Inflammatory macrophage treated with lipopolysaccharide for 1 hour (primary cell): ENCODE measurements around the gene SASS6.
A peak's percentile ranks its signal among the peaks of the same experiment; 100 is the strongest.
"Not testable (repeated sequence)": the region's sequence is repeated elsewhere in the genome, so short reads cannot be mapped to it uniquely, and the experiment has no call there.

ENCODE experiments used
- DNase-seq, 2 donors: peaks; one replicate each; pipeline ENCODE4 v3.0.0-alpha.2; 2020 to 2022

The SASS6 gene

GRCh38 chr1:100101564-100101963 is 31.2 kb downstream of the SASS6 start:
- DNase-seq: no peak

- DNase-seq: no peak
Measured at GRCh38 chr1:100100202-100100601, 32.5 kb downstream of the SASS6 start.

- DNase-seq: no peak
Measured at GRCh38 chr1:100090471-100090870, 42.3 kb downstream of the SASS6 start.

DNA sequence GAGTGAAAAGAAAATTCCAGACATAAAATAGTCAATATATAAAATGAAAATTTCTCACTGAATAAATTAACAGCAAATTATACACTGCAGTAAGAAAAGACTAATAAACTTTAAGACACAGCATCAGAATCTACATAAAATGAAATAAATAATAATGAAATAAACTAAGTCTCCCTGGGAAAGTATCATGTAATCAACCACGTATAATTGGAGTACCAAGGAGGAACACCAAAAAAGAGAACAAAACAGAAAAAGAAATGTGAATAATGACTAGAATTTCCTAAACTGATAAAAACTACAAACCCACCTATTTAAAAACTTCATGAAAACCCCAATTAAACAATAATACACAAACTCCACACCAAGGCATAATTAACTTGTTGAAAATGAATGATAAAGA is 43.6 kb downstream of the SASS6 start:
- no peak for DNase-seq

DNA sequence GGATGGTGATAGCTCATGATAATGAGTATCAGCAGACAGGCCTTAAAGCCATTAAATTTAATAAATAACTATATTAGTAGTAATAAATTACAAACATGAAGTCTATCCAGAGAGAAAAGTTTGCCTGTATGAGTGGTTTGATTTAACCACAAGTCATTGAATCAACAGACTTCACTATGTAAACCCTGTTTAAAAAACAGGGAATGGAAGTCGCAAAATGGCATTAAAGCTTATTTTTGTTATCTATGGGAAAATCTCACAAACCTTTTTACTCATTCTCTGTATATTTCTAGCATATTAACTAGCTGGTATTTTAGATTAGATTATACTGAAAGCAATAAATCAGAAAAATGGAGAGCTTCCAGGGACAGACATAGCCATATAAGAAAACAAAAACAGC is 45.3 kb downstream of the SASS6 start:
- DNase-seq: no peak

DNA sequence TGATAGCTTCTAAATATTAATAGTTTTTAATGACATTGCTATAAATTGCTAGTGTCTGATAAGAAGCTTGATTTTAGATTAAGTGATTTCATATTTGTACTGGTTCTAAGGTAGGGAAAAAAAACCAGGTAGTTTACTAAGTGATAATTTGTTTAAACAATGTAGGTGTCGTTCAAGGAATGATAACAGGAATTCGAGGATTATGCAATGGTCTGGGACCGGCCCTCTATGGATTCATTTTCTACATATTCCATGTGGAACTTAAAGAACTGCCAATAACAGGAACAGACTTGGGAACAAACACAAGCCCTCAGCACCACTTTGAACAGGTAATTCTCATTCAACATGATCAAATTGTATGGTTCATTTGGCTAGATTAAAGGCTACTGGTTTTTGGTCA is 52.4 kb downstream of the SASS6 start:
- DNase-seq: no peak

DNA sequence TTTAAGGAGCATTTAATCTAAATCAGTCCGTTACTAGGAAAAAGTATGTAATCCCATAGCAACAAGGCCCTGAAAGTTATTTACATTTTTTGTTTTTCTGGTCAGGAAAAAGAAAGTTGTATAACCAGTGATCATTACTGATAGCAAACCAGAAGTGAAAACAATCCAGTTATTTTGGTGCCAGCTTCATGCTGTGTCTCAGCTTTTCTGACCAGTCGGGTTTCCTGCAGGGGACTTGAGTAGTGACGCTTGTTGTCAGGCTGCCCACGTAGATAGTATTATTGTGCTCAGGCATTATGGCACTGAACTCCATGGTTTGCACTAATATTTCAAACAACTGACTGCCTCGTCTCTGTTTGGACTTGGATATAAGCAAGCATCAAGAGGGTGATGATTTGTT is 55.2 kb downstream of the SASS6 start:
- no peak for DNase-seq

GRCh38 chr1:100076744-100077143 is 56.0 kb downstream of the SASS6 start:
- no peak for DNase-seq

GRCh38 chr1:100076319-100076718 is 56.4 kb downstream of the SASS6 start:
- no peak for DNase-seq

DNA sequence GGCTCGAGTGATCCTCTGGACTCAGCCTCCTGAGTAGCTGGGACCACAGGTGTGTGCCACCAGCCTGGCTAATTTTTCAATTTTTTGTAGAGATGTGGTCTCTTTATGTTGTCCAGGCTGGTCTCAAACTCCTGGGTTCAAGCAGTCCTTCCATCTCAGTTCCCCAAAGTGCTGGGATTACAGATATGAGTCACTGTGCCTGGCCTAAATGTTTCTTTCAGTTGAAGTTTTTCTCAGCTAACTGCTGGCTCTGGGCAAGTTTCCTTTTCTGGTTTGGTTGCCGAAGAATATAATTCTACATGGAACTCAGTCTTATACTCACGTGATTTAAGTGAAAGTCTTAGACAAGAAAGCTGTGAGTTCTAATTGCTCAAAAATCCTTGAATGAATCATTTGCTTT is 57.0 kb downstream of the SASS6 start:
- no peak for DNase-seq

DNA sequence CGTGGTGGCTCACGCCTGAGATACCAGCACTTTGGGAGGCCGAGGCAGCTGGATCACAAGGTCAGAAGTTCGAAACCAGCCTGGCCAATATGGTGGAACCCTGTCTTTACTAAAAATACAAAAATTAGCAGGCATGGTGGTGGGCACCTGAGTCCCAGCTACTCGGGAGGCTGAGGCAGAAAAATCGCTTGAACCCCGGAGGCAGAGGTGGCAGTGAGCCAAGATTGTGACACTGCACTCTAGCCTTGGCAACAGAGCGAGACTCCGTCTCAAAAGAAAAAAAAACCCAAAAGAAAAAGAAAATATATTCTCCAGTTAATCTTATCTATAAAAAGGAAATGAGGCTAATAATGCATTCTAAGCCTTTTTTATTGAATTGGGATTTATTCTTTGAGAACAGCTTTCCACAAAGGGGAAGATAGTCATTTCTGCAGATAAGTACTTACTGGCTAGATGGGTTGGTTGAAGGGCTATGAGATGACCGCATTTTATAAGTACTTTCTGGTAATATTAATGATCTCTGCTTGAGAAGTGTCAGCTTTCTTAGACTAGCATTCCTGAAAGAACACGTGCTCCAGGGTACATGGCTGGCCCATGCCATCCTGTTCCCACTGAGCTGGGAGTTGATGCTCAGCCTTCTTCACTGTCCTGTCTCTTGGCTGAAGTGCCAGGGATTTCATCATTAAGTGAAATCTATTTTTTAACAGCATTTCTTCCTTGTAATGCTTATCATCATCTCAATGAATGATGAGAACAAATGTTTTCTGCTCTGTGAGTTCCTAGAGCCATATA is 57.9 kb downstream of the SASS6 start:
- DNase-seq: no peak

DNA sequence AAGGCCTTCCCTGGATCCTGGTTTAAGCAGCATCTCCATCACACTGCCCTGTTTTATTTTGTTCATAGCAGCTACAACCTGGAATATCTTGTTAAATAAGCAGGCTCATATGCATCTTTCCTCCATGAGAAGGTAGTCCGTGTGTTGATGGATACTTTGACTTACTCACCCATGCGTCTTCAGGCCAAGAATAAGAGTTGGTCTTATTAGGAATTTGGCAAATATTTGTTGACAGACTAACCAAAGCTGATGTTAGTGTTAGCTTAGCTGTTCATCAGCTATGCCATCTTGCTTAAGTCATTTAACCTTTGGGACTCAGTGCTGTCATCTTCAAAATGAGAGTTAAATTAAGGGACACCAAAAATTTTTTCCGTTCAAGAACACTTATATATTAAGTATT is 59.2 kb downstream of the SASS6 start:
- no peak for DNase-seq

GRCh38 chr1:100070201-100070939 is 62.4 kb downstream of the SASS6 start:
- DNase-seq: no peak

DNA sequence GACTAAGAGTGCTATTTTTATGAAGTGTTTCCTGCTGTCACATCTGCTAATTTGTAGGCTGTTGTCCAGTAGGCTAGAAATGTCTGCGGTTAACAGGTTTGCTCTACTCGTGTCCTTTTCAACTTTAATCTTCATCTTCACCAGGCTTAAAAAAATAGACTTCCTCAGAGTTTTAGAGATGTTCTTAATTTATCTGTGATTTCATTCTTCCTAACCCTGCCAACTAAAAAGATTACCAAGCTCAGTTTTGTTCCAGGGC is 66.8 kb downstream of the SASS6 start:
- DNase-seq: no peak

DNA sequence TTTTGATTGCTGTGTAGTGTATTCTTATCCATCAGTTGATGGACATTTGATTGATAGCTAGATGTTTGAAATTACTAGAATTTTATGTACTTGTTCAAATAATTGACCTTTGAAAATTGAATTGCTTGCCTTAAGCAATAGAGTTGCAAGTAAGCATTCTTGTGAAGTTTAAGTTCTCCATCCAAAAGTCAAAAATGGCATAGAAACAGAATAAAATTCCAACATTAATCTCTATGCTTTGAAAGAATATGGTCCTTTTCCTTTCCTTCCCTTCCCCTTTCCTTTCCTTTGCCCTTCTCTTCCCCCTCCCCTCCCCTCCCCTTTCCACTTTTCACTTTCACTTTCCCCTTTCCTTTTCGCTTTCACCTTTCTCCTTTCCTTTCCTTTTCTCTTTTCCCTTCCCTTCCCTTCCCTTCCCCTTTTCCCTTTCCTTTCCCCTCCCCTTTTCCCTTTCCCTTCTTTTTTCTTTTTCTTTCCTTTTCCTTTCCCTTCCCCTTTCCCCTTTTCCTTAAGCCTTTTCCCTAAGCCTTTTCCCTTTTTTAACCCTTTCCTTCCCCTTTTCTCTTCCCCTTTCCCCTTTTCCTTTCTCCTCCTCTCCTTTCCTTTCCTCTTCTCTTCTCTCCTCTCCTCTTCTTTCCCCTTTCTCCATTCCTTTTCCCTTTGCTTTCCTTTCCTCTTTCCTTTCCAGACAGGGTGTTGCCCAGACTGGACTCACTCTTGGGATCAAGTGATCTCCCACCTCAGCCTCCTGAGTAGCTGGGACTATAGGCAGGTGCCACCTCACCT is 67.4 kb downstream of the SASS6 start:
- peak in 1 of 2 donors; percentile 56 for DNase-seq

DNA sequence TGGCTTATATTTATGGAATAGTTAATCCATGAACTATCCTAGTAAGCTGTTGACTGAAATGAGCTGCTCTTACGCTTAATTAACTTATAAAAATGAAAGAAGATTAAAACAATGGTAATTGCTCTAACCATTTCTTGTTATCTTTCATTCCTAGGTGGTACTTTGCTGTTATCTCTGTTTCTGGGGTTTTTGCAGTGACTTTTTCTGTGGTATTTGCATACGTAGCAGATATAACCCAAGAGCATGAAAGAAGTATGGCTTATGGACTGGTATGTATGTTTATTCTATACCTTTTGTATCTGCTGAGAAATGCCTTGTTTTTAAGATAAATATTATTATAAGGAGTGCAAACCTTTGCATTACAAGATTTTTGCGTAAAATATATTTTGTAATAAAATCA is 71.0 kb downstream of the SASS6 start:
- no peak for DNase-seq

- DNase-seq: no peak
Measured at GRCh38 chr1:100053727-100054126, 79.0 kb downstream of the SASS6 start.

DNA sequence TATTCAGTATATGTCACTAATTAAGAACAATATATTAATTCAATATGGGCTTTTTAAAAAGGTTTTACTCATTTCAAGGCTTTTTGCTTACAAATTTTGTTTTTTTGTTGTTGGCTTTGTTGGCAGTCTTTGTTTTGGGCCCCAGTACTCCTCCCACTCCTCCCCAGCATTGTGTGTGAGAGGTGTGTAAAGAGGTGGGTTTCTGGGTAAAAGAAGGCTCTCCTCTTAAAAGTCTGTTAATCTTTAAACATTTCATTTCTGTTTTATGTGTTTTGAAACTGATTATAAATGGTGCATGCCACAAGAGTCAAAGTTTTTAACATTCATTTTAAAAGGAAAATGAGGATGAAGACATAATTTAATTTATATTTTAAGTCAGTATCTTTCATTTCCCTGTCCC is 79.6 kb downstream of the SASS6 start:
- no peak for DNase-seq

GRCh38 chr1:100051893-100052292 is 80.8 kb downstream of the SASS6 start:
- DNase-seq: no peak

- peak; percentile 81 to 85 for DNase-seq
Measured at GRCh38 chr1:100051401-100051800, 81.3 kb downstream of the SASS6 start.

DNA sequence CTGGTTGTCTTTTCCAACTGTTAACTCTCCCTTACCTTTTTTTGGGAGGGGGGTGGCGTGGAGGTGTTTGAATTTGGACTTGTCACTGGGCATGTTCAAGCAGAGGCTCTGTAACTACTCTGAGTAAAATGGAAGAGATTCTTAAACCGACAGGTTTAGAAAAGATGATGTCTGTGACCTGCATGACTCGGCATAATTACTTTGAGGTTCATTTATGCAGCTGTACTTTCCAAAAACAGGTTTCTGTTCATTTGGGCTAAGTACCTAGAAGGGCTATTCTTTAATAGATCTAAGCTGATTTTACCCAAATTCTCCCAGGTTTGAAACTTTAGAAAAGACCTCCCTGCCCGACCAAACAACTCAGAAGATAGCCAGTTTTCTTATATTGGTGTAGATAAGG is 82.6 kb downstream of the SASS6 start:
- DNase-seq: no peak

GRCh38 chr1:100047235-100047708 is 85.5 kb downstream of the SASS6 start:
- DNase-seq: not testable (repeated sequence)

GRCh38 chr1:100045206-100045605 is 87.5 kb downstream of the SASS6 start:
- peak in 1 of 2 donors; percentile 19 for DNase-seq

GRCh38 chr1:100039591-100039990 is 93.1 kb downstream of the SASS6 start:
- DNase-seq: peak; percentile 50 to 52
